Epithelial cell of esophagus (primary cell): Measurements from ENCODE around the gene MAGEA10.

Source experiments
- DNase-seq: peaks from one replicate; pipeline ENCODE4 v3.0.0; 2010; ENCODE audit warnings: low read depth
- H3K4me3 ChIP-seq: 2 replicates; pipeline ENCODE4 v1.5.1; 2011; ENCODE audit warnings: mild to moderate bottlenecking, low read length, control low read depth
- CTCF ChIP-seq: IDR thresholded peaks from 2 replicates; pipeline ENCODE4 v1.5.1; 2011; ENCODE audit warnings: low read depth, mild to moderate bottlenecking, low read length, control low read depth, inconsistent platforms; ENCODE audit not compliant: insufficient read depth; ENCODE audit errors: missing control alignments

MAGEA10 gene

GRCh38 chrX:152155766-152156310 lies 17.5 kb upstream of the MAGEA10 start:
- no peak for DNase-seq
- TF ChIP-seq CTCF = no peak

GRCh38 chrX:152154050-152154449 lies 15.7 kb upstream of the MAGEA10 start:
- no peak for DNase-seq
- TF ChIP-seq CTCF = no peak
- H3K4me3 ChIP-seq = no peak overlapping the region

More at GRCh38 chrX:152155766-152156310, 17.5 kb upstream of the MAGEA10 start:
- H3K4me3 ChIP-seq = no peak overlapping the region

GRCh38 chrX:152151256-152151655 lies 12.9 kb upstream of the MAGEA10 start:
- TF ChIP-seq CTCF = no peak
- no peak for DNase-seq
- H3K4me3 ChIP-seq = no peak overlapping the region

GRCh38 chrX:152149648-152150047 lies 11.3 kb upstream of the MAGEA10 start:
- H3K4me3 ChIP-seq = no peak overlapping the region
- DNase-seq = no peak
- no peak for TF ChIP-seq CTCF

- no peak overlapping the region for H3K4me3 ChIP-seq
- no peak for TF ChIP-seq CTCF
- DNase-seq = no peak
Observed at GRCh38 chrX:152139589-152139988, 1.2 kb upstream of the MAGEA10 start.

- TF ChIP-seq CTCF = no peak
- no peak overlapping the region for H3K4me3 ChIP-seq
- DNase-seq = no peak
Observed at GRCh38 chrX:152137771-152138387, 498 bp downstream of the MAGEA10 start.

- no peak for TF ChIP-seq CTCF
- no peak for DNase-seq
- H3K4me3 ChIP-seq = no peak overlapping the region
Observed at GRCh38 chrX:152136312-152136711, 2.1 kb downstream of the MAGEA10 start.
